Mucosa of descending colon (tissue), 3 donors: ENCODE results near the gene ZCCHC7. TPM values are rescaled to one million over a fixed set of nuclear protein-coding genes. Genes with fewer than 3 reads are reported as not detected.
A peak's percentile ranks its signal among the peaks of the same experiment; 100 is the strongest.
"Not testable (repeated sequence)": the region's sequence is repeated elsewhere in the genome, so short reads cannot be mapped to it uniquely, and the experiment has no call there.

ENCODE experiments used
- ATAC-seq: fragments of 200-7000 bp; cut with Tn5 transposase; one replicate; pipeline ENCODE4 v1.9.1; 2020; ENCODE audit warnings: mild to moderate bottlenecking, moderate library complexity
- DNase-seq, 3 donors: peaks; one replicate each; pipeline ENCODE4 v3.0.0-alpha.2; 2020
- H3K36me3 ChIP-seq: fragments of 200-600 bp; one replicate; pipeline ENCODE4 v1.8.0; 2021; ENCODE audit warnings: low read depth, mild to moderate bottlenecking
- H3K4me1 ChIP-seq: fragments of 200-600 bp; one replicate; pipeline ENCODE4 v1.8.0; 2021; ENCODE audit warnings: low read depth, mild to moderate bottlenecking
- H3K4me3 ChIP-seq: fragments of 200-600 bp; one replicate; pipeline ENCODE4 v1.8.0; 2021; ENCODE audit warnings: mild to moderate bottlenecking
- H3K9me3 ChIP-seq: fragments of 200-600 bp; one replicate; pipeline ENCODE4 v1.8.0; 2021; ENCODE audit warnings: mild to moderate bottlenecking
- CTCF ChIP-seq: fragments of 200-600 bp; IDR thresholded peaks from one replicate; pipeline ENCODE4 v1.8.0; 2022; ENCODE audit warnings: antibody characterized with exemption, mild to moderate bottlenecking
- intact Hi-C, 2 donors: fragments of 100-400 bp; cut with DNase I in 1 of 2; cut with micrococcal nuclease in 1 of 2; formaldehyde crosslinking; loops; one replicate each; pipeline versions ENCODE4 v1.11.0 to v1.11.1; 2022; cut with DNase I, micrococcal nuclease
- total RNA-seq, 3 donors: library from RNA; stranded (reverse); fragmentation: NEBNext Ultra II Directional in 2 of 3; extraction: Animal tissue kit (Norgen Biotek cat#: 25700) in 2 of 3; gene quantifications; one replicate each; pipeline versions ENCODE4 v1.2.1 to v1.2.4, GENCODE V29; 2021 to 2023
- donor health status: DM: no; HTN: no; CAD: no; lungs with moderate emphysema.
- donor health status: DM: no; HTN: no; CAD: no.
- donor health status: DM: no; HTN: yes; CAD: no.

ZCCHC7 gene
- total RNA-seq, 3 donors from 2014 or later, result 18.3 to 25.7 (median 19.7) TPM

- TF ChIP-seq CTCF, result no peak
- no peak for ATAC-seq
Measured at GRCh38 chr9:37184905-37185867, 64.8 kb downstream of the ZCCHC7 start.

GRCh38 chr9:37187292-37187691, 66.9 kb downstream of the ZCCHC7 start:
- TF ChIP-seq CTCF, result no peak
- ATAC-seq, result peak; percentile 27

More at GRCh38 chr9:37184905-37185867, 64.8 kb downstream of the ZCCHC7 start:
- Histone ChIP-seq H3K9me3 (no peaks in the 10 kb centered on the region), H3K36me3 (no peaks in the 10 kb centered on the region), H3K4me1 (no peaks in the 10 kb centered on the region), H3K4me3 (no peak overlapping the region)
- DNase-seq, result no peak
- intact Hi-C loops, result no loop called here

GRCh38 chr9:37187713-37188439, 67.5 kb downstream of the ZCCHC7 start:
- Histone ChIP-seq H3K4me1 (no peaks in the 10 kb centered on the region), H3K9me3 (no peaks in the 10 kb centered on the region), H3K4me3 (no peak overlapping the region), H3K36me3 (no peaks in the 10 kb centered on the region)
- no peak for TF ChIP-seq CTCF
- no peak for DNase-seq
- ATAC-seq, result peak; percentile 44
- intact Hi-C loops, result no loop called here

More at GRCh38 chr9:37187292-37187691, 66.9 kb downstream of the ZCCHC7 start:
- no peaks in the 10 kb centered on the region for H3K36me3 ChIP-seq
- DNase-seq, result peak in 1 of 3 donors; percentile 15
- H3K4me3 ChIP-seq, result no peak overlapping the region
- H3K9me3 ChIP-seq, result no peaks in the 10 kb centered on the region
- intact Hi-C loops, result no loop called here
- no peaks in the 10 kb centered on the region for H3K4me1 ChIP-seq

GRCh38 chr9:37190739-37191138, 70.4 kb downstream of the ZCCHC7 start:
- H3K4me1 ChIP-seq, intact Hi-C loops, H3K36me3 ChIP-seq, DNase-seq, H3K4me3 ChIP-seq, ATAC-seq, H3K9me3 ChIP-seq: not testable (repeated sequence)

- TF ChIP-seq CTCF, result no peak
- DNase-seq (no peak), ATAC-seq (no peak)
- intact Hi-C loops, result no loop called here
- H3K36me3 ChIP-seq, result no peaks in the 10 kb centered on the region
- H3K4me3 ChIP-seq, result no peak overlapping the region
- H3K4me1 ChIP-seq, result no peaks in the 10 kb centered on the region
- no peaks in the 10 kb centered on the region for H3K9me3 ChIP-seq
Measured at GRCh38 chr9:37191403-37192089, 71.2 kb downstream of the ZCCHC7 start.
